IgD-negative memory B cell (primary cell): ENCODE results near the gene EXOC3L4. TPM values are rescaled to one million over a fixed set of nuclear protein-coding genes. Genes with fewer than 3 reads are reported as not detected.
"Not testable (repeated sequence)": the region's sequence is repeated elsewhere in the genome, so short reads cannot be mapped to it uniquely, and the experiment has no call there.

ENCODE experiments used
- H3K27ac Mint-ChIP-seq, 3 donors: one replicate each; pipeline ENCODE4 v1.8.0; 2020 to 2022; ENCODE audit warnings: mild to moderate bottlenecking in 3 of 3, mixed read lengths in 3 of 3, moderate library complexity in 1 of 3
- H3K27me3 Mint-ChIP-seq: one replicate; pipeline ENCODE4 v1.8.0; 2021; ENCODE audit warnings: mixed read lengths
- H3K36me3 Mint-ChIP-seq: one replicate; pipeline ENCODE4 v1.8.0; 2020; ENCODE audit warnings: mild to moderate bottlenecking, mixed read lengths
- H3K4me1 Mint-ChIP-seq, 3 donors: one replicate each; pipeline ENCODE4 v1.8.0; 2020 to 2022; ENCODE audit warnings: mixed read lengths in 3 of 3, mild to moderate bottlenecking in 1 of 3
- H3K4me3 Mint-ChIP-seq, 4 donors: one replicate each; pipeline ENCODE4 v1.8.0; 2020 to 2022; ENCODE audit warnings: mild to moderate bottlenecking in 4 of 4, mixed read lengths in 4 of 4, moderate library complexity in 3 of 4
- H3K9me3 Mint-ChIP-seq, 3 donors: one replicate each; pipeline ENCODE4 v1.8.0; 2020 to 2021; ENCODE audit warnings: mixed read lengths in 3 of 3, mild to moderate bottlenecking in 1 of 3
- polyA plus RNA-seq: library from polyadenylated mRNA; unstranded; fragments of 300-500 nt; fragmentation: Illumina TruSeq; gene quantifications from one replicate; pipeline ENCODE4 v1.2.3, GENCODE V29; 2021

Gene EXOC3L4
- polyA plus RNA-seq, 1 donor from 2014 or later = not detected

GRCh38 chr14:103142026-103142425, 47.5 kb downstream of the EXOC3L4 start:
- Mint-ChIP-seq H3K4me1 (peaks cover 7 to 15% (median 15%) of the 10 kb centered on the region in 3 donors), H3K4me3 (no peak overlapping the region), H3K9me3 (no peaks in the 10 kb centered on the region), H3K36me3 (no peaks in the 10 kb centered on the region), H3K27me3 (peaks cover 25% of the 10 kb centered on the region), H3K27ac (no peak overlapping the region)

GRCh38 chr14:103142721-103143302, 48.3 kb downstream of the EXOC3L4 start:
- H3K4me1 Mint-ChIP-seq = peaks cover 7 to 15% (median 15%) of the 10 kb centered on the region in 3 donors
- peak overlapping the region in 1 of 4 donors; percentile 46 for H3K4me3 Mint-ChIP-seq
- no peak overlapping the region for H3K27ac Mint-ChIP-seq
- H3K9me3 Mint-ChIP-seq = no peaks in the 10 kb centered on the region
- H3K36me3 Mint-ChIP-seq = no peaks in the 10 kb centered on the region
- H3K27me3 Mint-ChIP-seq = peaks cover 25% of the 10 kb centered on the region

GRCh38 chr14:103143506-103143905, 49.0 kb downstream of the EXOC3L4 start:
- no peak overlapping the region for H3K4me3 Mint-ChIP-seq
- peaks cover 7 to 15% (median 15%) of the 10 kb centered on the region in 3 donors for H3K4me1 Mint-ChIP-seq
- H3K36me3 Mint-ChIP-seq = no peaks in the 10 kb centered on the region
- no peak overlapping the region for H3K27ac Mint-ChIP-seq
- no peaks in the 10 kb centered on the region for H3K9me3 Mint-ChIP-seq
- peaks cover 25% of the 10 kb centered on the region for H3K27me3 Mint-ChIP-seq

GRCh38 chr14:103144085-103144484, 49.6 kb downstream of the EXOC3L4 start:
- Mint-ChIP-seq H3K27me3 (peaks cover 24% of the 10 kb centered on the region), H3K4me3 (no peak overlapping the region), H3K36me3 (no peaks in the 10 kb centered on the region), H3K4me1 (peaks cover 7 to 15% (median 15%) of the 10 kb centered on the region in 3 donors), H3K27ac (no peak overlapping the region), H3K9me3 (no peaks in the 10 kb centered on the region)

- H3K9me3 Mint-ChIP-seq = no peaks in the 10 kb centered on the region
- peaks cover 17% of the 10 kb centered on the region for H3K27me3 Mint-ChIP-seq
- peaks cover 0 to 5% (median 4%) of the 10 kb centered on the region in 3 donors for H3K4me1 Mint-ChIP-seq
- no peak overlapping the region for H3K27ac Mint-ChIP-seq
- no peaks in the 10 kb centered on the region for H3K36me3 Mint-ChIP-seq
- no peak overlapping the region for H3K4me3 Mint-ChIP-seq
Measured at GRCh38 chr14:103146141-103146709, 51.7 kb downstream of the EXOC3L4 start.

- Mint-ChIP-seq H3K9me3 (no peaks in the 10 kb centered on the region), H3K27me3 (peaks cover 10% of the 10 kb centered on the region), H3K4me1 (peaks cover 0 to 1% (median 0%) of the 10 kb centered on the region in 3 donors), H3K4me3 (no peak overlapping the region), H3K36me3 (no peaks in the 10 kb centered on the region), H3K27ac (no peak overlapping the region)
Measured at GRCh38 chr14:103149351-103150237, 55.1 kb downstream of the EXOC3L4 start.

- peaks cover 2% of the 10 kb centered on the region for H3K27me3 Mint-ChIP-seq
- H3K9me3 Mint-ChIP-seq = no peaks in the 10 kb centered on the region
- H3K27ac Mint-ChIP-seq = no peak overlapping the region
- H3K36me3 Mint-ChIP-seq = no peaks in the 10 kb centered on the region
- H3K4me3 Mint-ChIP-seq = no peak overlapping the region
- H3K4me1 Mint-ChIP-seq = peaks cover 0 to 1% (median 0%) of the 10 kb centered on the region in 3 donors
Measured at GRCh38 chr14:103151270-103151945, 56.9 kb downstream of the EXOC3L4 start.

GRCh38 chr14:103155010-103155409, 60.5 kb downstream of the EXOC3L4 start:
- Mint-ChIP-seq H3K36me3 (no peaks in the 10 kb centered on the region), H3K27ac (no peak overlapping the region), H3K4me1 (peaks cover 0 to 1% (median 0%) of the 10 kb centered on the region in 3 donors), H3K27me3 (peaks cover 3% of the 10 kb centered on the region), H3K9me3 (no peaks in the 10 kb centered on the region), H3K4me3 (no peak overlapping the region)

- not testable (repeated sequence) for H3K4me3 Mint-ChIP-seq, H3K27ac Mint-ChIP-seq, H3K9me3 Mint-ChIP-seq, H3K4me1 Mint-ChIP-seq, H3K36me3 Mint-ChIP-seq, H3K27me3 Mint-ChIP-seq
Measured at GRCh38 chr14:103155416-103155815, 60.9 kb downstream of the EXOC3L4 start.

- Mint-ChIP-seq H3K27me3 (peaks cover 2% of the 10 kb centered on the region), H3K4me3 (no peak overlapping the region), H3K4me1 (no peaks in the 10 kb centered on the region), H3K36me3 (no peaks in the 10 kb centered on the region), H3K9me3 (no peaks in the 10 kb centered on the region), H3K27ac (no peak overlapping the region)
Measured at GRCh38 chr14:103155826-103156394, 61.4 kb downstream of the EXOC3L4 start.

- Mint-ChIP-seq H3K4me3 (no peak overlapping the region), H3K27me3 (peaks cover 1% of the 10 kb centered on the region), H3K9me3 (no peaks in the 10 kb centered on the region), H3K4me1 (no peaks in the 10 kb centered on the region), H3K36me3 (no peaks in the 10 kb centered on the region), H3K27ac (no peak overlapping the region)
Measured at GRCh38 chr14:103156651-103157378, 62.3 kb downstream of the EXOC3L4 start.

- peaks cover 6% of the 10 kb centered on the region for H3K27me3 Mint-ChIP-seq
- no peak overlapping the region for H3K27ac Mint-ChIP-seq
- no peaks in the 10 kb centered on the region for H3K9me3 Mint-ChIP-seq
- H3K36me3 Mint-ChIP-seq = no peaks in the 10 kb centered on the region
- H3K4me1 Mint-ChIP-seq = no peaks in the 10 kb centered on the region
- H3K4me3 Mint-ChIP-seq = no peak overlapping the region
Measured at GRCh38 chr14:103157969-103158368, 63.4 kb downstream of the EXOC3L4 start.

- H3K36me3 Mint-ChIP-seq = no peaks in the 10 kb centered on the region
- no peak overlapping the region for H3K4me3 Mint-ChIP-seq
- no peaks in the 10 kb centered on the region for H3K9me3 Mint-ChIP-seq
- no peaks in the 10 kb centered on the region for H3K4me1 Mint-ChIP-seq
- no peak overlapping the region for H3K27ac Mint-ChIP-seq
- H3K27me3 Mint-ChIP-seq = peaks cover 6% of the 10 kb centered on the region
Measured at GRCh38 chr14:103158688-103159087, 64.2 kb downstream of the EXOC3L4 start.
